ENCODE measurements around the gene C11orf68.

DNA sequence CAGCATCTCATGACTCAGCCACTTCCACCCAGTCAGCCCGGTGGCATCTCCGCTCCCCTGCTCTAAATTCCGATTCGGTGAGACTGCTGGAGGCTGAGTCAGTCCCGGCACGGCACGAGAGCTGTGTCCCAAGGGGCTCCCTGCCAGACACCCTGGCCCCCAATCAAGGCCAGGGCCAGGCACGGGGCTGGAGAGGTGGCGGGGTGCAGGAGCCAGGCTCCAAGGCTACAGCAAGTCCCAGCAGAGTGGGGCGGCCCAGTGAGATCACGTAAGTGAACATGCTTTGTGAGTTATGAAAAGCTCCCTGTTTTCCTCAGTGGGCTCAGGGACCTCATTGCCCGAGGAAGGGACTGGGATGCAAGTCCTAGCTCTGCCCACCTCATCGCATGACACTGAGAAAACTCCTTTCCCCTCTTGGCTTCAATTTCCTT, 3.0 kb downstream of the C11orf68 start:
- TF ChIP-seq, protein P1, sequence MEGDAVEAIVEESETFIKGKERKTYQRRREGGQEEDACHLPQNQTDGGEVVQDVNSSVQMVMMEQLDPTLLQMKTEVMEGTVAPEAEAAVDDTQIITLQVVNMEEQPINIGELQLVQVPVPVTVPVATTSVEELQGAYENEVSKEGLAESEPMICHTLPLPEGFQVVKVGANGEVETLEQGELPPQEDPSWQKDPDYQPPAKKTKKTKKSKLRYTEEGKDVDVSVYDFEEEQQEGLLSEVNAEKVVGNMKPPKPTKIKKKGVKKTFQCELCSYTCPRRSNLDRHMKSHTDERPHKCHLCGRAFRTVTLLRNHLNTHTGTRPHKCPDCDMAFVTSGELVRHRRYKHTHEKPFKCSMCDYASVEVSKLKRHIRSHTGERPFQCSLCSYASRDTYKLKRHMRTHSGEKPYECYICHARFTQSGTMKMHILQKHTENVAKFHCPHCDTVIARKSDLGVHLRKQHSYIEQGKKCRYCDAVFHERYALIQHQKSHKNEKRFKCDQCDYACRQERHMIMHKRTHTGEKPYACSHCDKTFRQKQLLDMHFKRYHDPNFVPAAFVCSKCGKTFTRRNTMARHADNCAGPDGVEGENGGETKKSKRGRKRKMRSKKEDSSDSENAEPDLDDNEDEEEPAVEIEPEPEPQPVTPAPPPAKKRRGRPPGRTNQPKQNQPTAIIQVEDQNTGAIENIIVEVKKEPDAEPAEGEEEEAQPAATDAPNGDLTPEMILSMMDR (conservative IDR thresholded peaks at IDR 0.05): no peak
- no peak for TF ChIP-seq EZH2 (IDR thresholded peaks at IDR 0.05; ENCODE audit: low read depth)
